Astrocyte of the cerebellum (primary cell): ENCODE data around the gene RORC.
"Not testable (repeated sequence)": the region's sequence is repeated elsewhere in the genome, so short reads cannot be mapped to it uniquely, and the experiment has no call there.

ENCODE experiments used
- DNase-seq: peaks from one replicate; pipeline ENCODE4 v3.0.0-alpha.2; 2011; ENCODE audit warnings: low read depth
- H3K4me3 ChIP-seq: 2 replicates; pipeline ENCODE4 v1.5.1; 2011; ENCODE audit warnings: mild to moderate bottlenecking, low read depth, low read length, moderate library complexity
- CTCF ChIP-seq: IDR thresholded peaks from 2 replicates; pipeline ENCODE4 v1.5.1; 2012; ENCODE audit warnings: low read length, low read depth, moderate library complexity, mild to moderate bottlenecking; ENCODE audit errors: missing control alignments
- in situ Hi-C: cut with HindIII; loops from 2 replicates; pipeline ENCODE4 v1.10.0; 2017; ENCODE audit warnings: low sequenced_read_pairs

The RORC gene

GRCh38 chr1:151782741-151783140, 48.9 kb downstream of the RORC start:
- no peak for TF ChIP-seq CTCF
- no peak for DNase-seq
- in situ Hi-C loops, result no loop called here
- no peak overlapping the region for H3K4me3 ChIP-seq

- DNase-seq, in situ Hi-C loops, H3K4me3 ChIP-seq: not testable (repeated sequence)
Observed at GRCh38 chr1:151782026-151782425, 49.6 kb downstream of the RORC start.

GRCh38 chr1:151780736-151781135, 50.9 kb downstream of the RORC start:
- in situ Hi-C loops, H3K4me3 ChIP-seq, DNase-seq: not testable (repeated sequence)

GRCh38 chr1:151779852-151780251, 51.8 kb downstream of the RORC start:
- in situ Hi-C loops, result no loop called here
- no peak for TF ChIP-seq CTCF
- DNase-seq, result no peak
- H3K4me3 ChIP-seq, result no peak overlapping the region

GRCh38 chr1:151777317-151777716, 54.3 kb downstream of the RORC start:
- in situ Hi-C loops, result no loop called here

GRCh38 chr1:151776665-151777062, 54.9 kb downstream of the RORC start:
- no peak for DNase-seq
- no peak overlapping the region for H3K4me3 ChIP-seq

More at GRCh38 chr1:151777317-151777716, 54.3 kb downstream of the RORC start:
- H3K4me3 ChIP-seq, result no peak overlapping the region
- DNase-seq, result no peak
- TF ChIP-seq CTCF, result no peak

GRCh38 chr1:151775894-151776664, 55.5 kb downstream of the RORC start:
- TF ChIP-seq CTCF, result no peak
- DNase-seq, result no peak
- in situ Hi-C loops, result no loop called here
- H3K4me3 ChIP-seq, result no peak overlapping the region

More at GRCh38 chr1:151776665-151777062, 54.9 kb downstream of the RORC start:
- no peak for TF ChIP-seq CTCF
- in situ Hi-C loops, result no loop called here
